GM12892 (cell line): ENCODE measurements around the gene DDX10.
A peak's percentile ranks its signal among the peaks of the same experiment; 100 is the strongest.

ENCODE experiments used
- DNase-seq: peaks from one replicate; pipeline ENCODE4 v3.0.0; 2011; ENCODE audit not compliant: insufficient read length
- FAIRE-seq: peaks from 2 replicates; lab custom pipeline; 2011; peaks lifted over from hg19 to GRCh38; lab: Jason Lieb, UNC
- POLR2A ChIP-seq: IDR thresholded peaks from 2 replicates; pipeline ENCODE4 v1.6.1; 2011; ENCODE audit warnings: low read depth, low read length, control low read depth
- POLR2AphosphoS5 ChIP-seq: IDR thresholded peaks from 2 replicates; pipeline ENCODE4 v1.6.1; 2011; ENCODE audit warnings: low read depth, low read length, control low read depth
- TAF1 ChIP-seq: IDR thresholded peaks from 2 replicates; pipeline ENCODE4 v1.6.1; 2011; ENCODE audit warnings: low read depth, mild to moderate bottlenecking, control low read depth, low read length, borderline replicate concordance

Gene DDX10

GRCh38 chr11:108787105-108787504, 122.2 kb downstream of the DDX10 start:
- no peak for TF ChIP-seq POLR2A
- FAIRE-seq (peak; percentile 60), DNase-seq (no peak)

- DNase-seq (no peak), FAIRE-seq (peak; percentile 65)
- TF ChIP-seq POLR2AphosphoS5 = no peak
- no peak for TF ChIP-seq POLR2A
- no peak for TF ChIP-seq TAF1
Measured at GRCh38 chr11:108788565-108789199, 123.8 kb downstream of the DDX10 start.

GRCh38 chr11:108790501-108791299, 125.8 kb downstream of the DDX10 start:
- DNase-seq = no peak
- no peak for TF ChIP-seq TAF1
- FAIRE-seq = peak; percentile 71

GRCh38 chr11:108793138-108793537, 128.3 kb downstream of the DDX10 start:
- no peak for DNase-seq
- TF ChIP-seq POLR2AphosphoS5 (no peak), TAF1 (no peak), POLR2A (no peak)
- no peak for FAIRE-seq

- TF ChIP-seq POLR2AphosphoS5 (no peak), TAF1 (no peak), POLR2A (no peak)
- DNase-seq = no peak
- FAIRE-seq = no peak
Measured at GRCh38 chr11:108793611-108794010, 128.7 kb downstream of the DDX10 start.

- no peak for TF ChIP-seq POLR2A
- TF ChIP-seq POLR2AphosphoS5 = no peak
- no peak for TF ChIP-seq TAF1
Measured at GRCh38 chr11:108796551-108796950, 131.7 kb downstream of the DDX10 start.

GRCh38 chr11:108797578-108798100, 132.8 kb downstream of the DDX10 start:
- TF ChIP-seq POLR2AphosphoS5 (no peak), TAF1 (no peak), POLR2A (no peak)
- DNase-seq = no peak
- peak; percentile 42 for FAIRE-seq

More at GRCh38 chr11:108796551-108796950, 131.7 kb downstream of the DDX10 start:
- FAIRE-seq (no peak), DNase-seq (no peak)

GRCh38 chr11:108802492-108802891, 137.6 kb downstream of the DDX10 start:
- TF ChIP-seq POLR2AphosphoS5 = no peak
- TF ChIP-seq POLR2A = no peak
- TF ChIP-seq TAF1 = no peak
- DNase-seq (no peak), FAIRE-seq (no peak)

GRCh38 chr11:108803776-108804175, 138.9 kb downstream of the DDX10 start:
- DNase-seq = no peak
- FAIRE-seq = no peak
- TF ChIP-seq POLR2A (no peak), TAF1 (no peak), POLR2AphosphoS5 (no peak)

- no peak for FAIRE-seq
- TF ChIP-seq POLR2AphosphoS5 = no peak
- TF ChIP-seq POLR2A = no peak
- no peak for TF ChIP-seq TAF1
- DNase-seq = no peak
Measured at GRCh38 chr11:108804511-108804910, 139.6 kb downstream of the DDX10 start.

- no peak for DNase-seq
- no peak for FAIRE-seq
- no peak for TF ChIP-seq POLR2A
- no peak for TF ChIP-seq POLR2AphosphoS5
- TF ChIP-seq TAF1 = no peak
Measured at GRCh38 chr11:108805030-108805429, 140.2 kb downstream of the DDX10 start.

- no peak for DNase-seq
- peak; percentile 54 for FAIRE-seq
- no peak for TF ChIP-seq POLR2AphosphoS5
- no peak for TF ChIP-seq POLR2A
- TF ChIP-seq TAF1 = no peak
Measured at GRCh38 chr11:108807262-108807661, 142.4 kb downstream of the DDX10 start.
